B cell (primary cell): ENCODE results near the gene MBTPS1. TPM values are rescaled to one million over a fixed set of nuclear protein-coding genes. Genes with fewer than 3 reads are reported as not detected.

ENCODE experiments used
- ATAC-seq: fragments of 200-7000 bp; cut with Tn5 transposase; one replicate; pipeline ENCODE4 v1.10.0; 2021; ENCODE audit warnings: low read depth, mild to moderate bottlenecking, moderate number of reproducible peaks, moderate library complexity
- CTCF ChIA-PET: fragments of 350-600 bp; sonication (Branson Sonifier 250); formaldehyde crosslinking; loops from one replicate; lab custom pipeline; 2021; ENCODE audit warnings: antibody characterized with exemption, inconsistent platforms; lab: Charles Lee
- POLR2A ChIA-PET: fragments of 350-600 bp; sonication (Branson Sonifier 250); formaldehyde crosslinking; loops from one replicate; lab custom pipeline; 2021; ENCODE audit warnings: antibody characterized with exemption; lab: Charles Lee
- DNase-seq: peaks from one replicate; pipeline ENCODE4 v3.0.0; 2013
- H2AFZ ChIP-seq: 2 replicates; pipeline ENCODE4 v1.6.1; 2012; ENCODE audit warnings: mild to moderate bottlenecking, low read depth, low read length; ENCODE audit not compliant: insufficient read depth, poor library complexity, severe bottlenecking
- H3K27ac ChIP-seq, 2 donors: 1 replicate in 1 of 2; 2 replicates in 1 of 2; pipeline ENCODE4 v1.5.1; 2012 to 2013; ENCODE audit warnings: low read length in 2 of 2, mild to moderate bottlenecking in 2 of 2, moderate library complexity in 1 of 2
- H3K27me3 ChIP-seq, 4 experiments: fragments of 200-600 bp in 1 of 4; sonication (generic) in 1 of 4; replicated peaks in 1 of 4; 1 replicate in 2 of 4; 2 replicates in 2 of 4; pipeline versions ENCODE4 v1.6.1 to v1.7.0; 2013 to 2016; ENCODE audit warnings: low read length in 3 of 4, mild to moderate bottlenecking in 2 of 4, mixed read lengths in 1 of 4, moderate library complexity in 1 of 4; ENCODE audit not compliant: insufficient read depth in 4 of 4, control insufficient read depth in 3 of 4; ENCODE audit errors: control extremely low read depth in 1 of 4
- H3K36me3 ChIP-seq, 2 experiments: replicated peaks in 1 of 2; 1 replicate in 1 of 2; 2 replicates in 1 of 2; pipeline versions ENCODE4 v1.6.1 to v1.7.1; 2013; ENCODE audit warnings: low read length in 1 of 2; ENCODE audit not compliant: insufficient read depth in 2 of 2, control insufficient read depth in 1 of 2; ENCODE audit errors: control extremely low read depth in 1 of 2, extremely low read depth in 1 of 2
- H3K4me1 ChIP-seq, 2 donors: fragments of 200-600 bp in 1 of 2; sonication (generic) in 1 of 2; 1 replicate in 1 of 2; 2 replicates in 1 of 2; pipeline versions ENCODE4 v1.5.1 to v1.6.1; 2013 to 2017; ENCODE audit warnings: low read length in 2 of 2; ENCODE audit not compliant: control insufficient read depth in 2 of 2, insufficient read depth in 2 of 2
- H3K4me2 ChIP-seq: replicated peaks from 2 replicates; pipeline ENCODE3; 2012; ENCODE audit warnings: mild to moderate bottlenecking, low read depth, low read length; ENCODE audit not compliant: poor library complexity, severe bottlenecking
- H3K4me3 ChIP-seq, 5 experiments: fragments of 200-600 bp in 1 of 5; sonication (generic) in 1 of 5; 1 replicate in 3 of 5; 2 replicates in 2 of 5; pipeline versions ENCODE4 v1.5.1 to v1.7.0; 2011 to 2016; ENCODE audit warnings: low read length in 4 of 5, mild to moderate bottlenecking in 4 of 5, low read depth in 2 of 5, control low read depth in 1 of 5, moderate library complexity in 1 of 5; ENCODE audit not compliant: insufficient read depth in 1 of 5; ENCODE audit errors: control extremely low read depth in 1 of 5, extremely low read depth in 1 of 5
- H3K79me2 ChIP-seq: fragments of 200-600 bp; sonication (generic); one replicate; pipeline ENCODE4 v1.6.0; 2016; ENCODE audit warnings: low read length; ENCODE audit not compliant: control insufficient read depth, insufficient read depth
- H3K9ac ChIP-seq: fragments of 200-600 bp; sonication (generic); 2 replicates; pipeline ENCODE4 v1.6.1; 2017; ENCODE audit warnings: mild to moderate bottlenecking, low read length, moderate library complexity
- H3K9me3 ChIP-seq, 3 donors: one replicate each; pipeline versions ENCODE4 v1.6.1 to v1.7.1; 2013; ENCODE audit warnings: low read length in 2 of 3; ENCODE audit not compliant: control insufficient read depth in 2 of 3, insufficient read depth in 1 of 3; ENCODE audit errors: control extremely low read depth in 1 of 3
- H4K20me1 ChIP-seq: 2 replicates; pipeline ENCODE4 v1.6.0; 2012; ENCODE audit warnings: mild to moderate bottlenecking, low read length; ENCODE audit not compliant: insufficient read depth, control insufficient read depth, poor library complexity, severe bottlenecking
- H3K27ac Mint-ChIP-seq: one replicate; pipeline ENCODE4 v1.8.0; 2021; ENCODE audit warnings: mixed read lengths
- H3K27me3 Mint-ChIP-seq: one replicate; pipeline ENCODE4 v1.8.0; 2021; ENCODE audit warnings: mixed read lengths
- H3K4me1 Mint-ChIP-seq: one replicate; pipeline ENCODE4 v1.8.0; 2021; ENCODE audit warnings: mixed read lengths
- H3K4me3 Mint-ChIP-seq: one replicate; pipeline ENCODE4 v1.8.0; 2021; ENCODE audit warnings: mixed read lengths
- H3K9me3 Mint-ChIP-seq: one replicate; pipeline ENCODE4 v1.8.0; 2022; ENCODE audit warnings: mixed read lengths; ENCODE audit not compliant: insufficient read depth
- CTCF ChIP-seq: fragments of 200-600 bp; IDR thresholded peaks from one replicate; pipeline ENCODE4 v1.8.0; 2022; ENCODE audit warnings: antibody characterized with exemption, mild to moderate bottlenecking
- EZH2 ChIP-seq: IDR thresholded peaks from 2 replicates; pipeline ENCODE4 v1.6.1; 2012; ENCODE audit warnings: borderline replicate concordance, low read depth, mild to moderate bottlenecking, moderate library complexity, low read length; ENCODE audit not compliant: insufficient read depth, poor library complexity, severe bottlenecking
- WGBS: methylation state at CpG from one replicate; pipeline ENCODE4 v1.1.5; 2013; ENCODE audit warnings: missing lambda C conversion rate; ENCODE audit not compliant: insufficient coverage; 5-methylcytosine and 5-hydroxymethylcytosine counted together
- intact Hi-C: fragments of 100-400 bp; cut with micrococcal nuclease; formaldehyde crosslinking; loops from one replicate; pipeline ENCODE4 v1.10.0; 2022
- polyA plus RNA-seq: library from polyadenylated mRNA; depleted of rRNA; stranded (reverse); fragments of >200 nt; gene quantifications from 2 replicates; pipeline ENCODE4 v1.2.3, GENCODE V29; 2012
- total RNA-seq, 2 donors: library from RNA; stranded (reverse); fragments of 120-200 nt in 1 of 2; gene quantifications; 1 replicate in 1 of 2; 2 replicates in 1 of 2; pipeline versions ENCODE4 v1.2.3 to v1.2.4, GENCODE V29; 2013 to 2022

Gene MBTPS1
- total and polyA plus RNA-seq, 2 donors (not counting 1 experiment from before 2014, with no cell fraction given), result 85.9 to 120 TPM

DNA sequence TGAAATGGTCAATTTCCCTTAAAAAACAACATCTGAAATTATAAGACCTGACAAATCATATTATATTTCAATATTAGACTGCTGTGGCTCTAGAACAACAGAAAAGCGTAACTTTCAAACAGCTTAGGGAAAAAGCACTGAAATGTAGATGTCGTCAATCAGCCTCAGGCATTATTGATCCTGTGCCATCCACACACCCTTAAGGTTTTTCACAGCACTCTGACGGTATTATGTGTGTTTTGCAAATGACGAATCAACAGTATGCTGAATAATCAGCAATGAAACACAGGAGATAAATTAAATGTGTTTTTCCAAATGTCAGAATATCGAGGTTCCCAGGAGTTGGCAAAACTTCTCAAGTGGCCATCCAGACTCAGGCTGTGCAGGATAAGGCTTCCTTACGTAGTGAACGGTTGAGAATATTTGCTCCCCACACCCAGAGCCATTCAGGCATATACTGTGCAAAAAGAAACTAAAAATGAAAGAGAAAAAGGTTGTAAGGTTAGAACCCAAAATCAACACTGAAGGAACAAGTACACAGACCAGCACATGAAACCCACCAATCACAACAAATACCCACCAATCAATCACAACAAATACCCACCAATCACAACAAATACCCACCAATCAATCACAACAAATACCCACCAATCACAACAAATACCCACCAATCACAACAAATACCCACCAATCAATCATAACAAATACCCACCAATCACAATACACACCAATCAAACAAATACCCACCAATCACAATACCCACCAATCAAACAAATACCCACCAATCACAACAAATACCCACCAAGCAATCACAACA is 7.7 kb upstream of the MBTPS1 start:
- TF ChIP-seq CTCF (no peak), EZH2 (no peak)
- peaks cover 0 to 3% of the 10 kb centered on the region in 2 donors for H3K4me1 ChIP-seq
- ATAC-seq, result no peak
- no peaks in the 10 kb centered on the region for H4K20me1 ChIP-seq
- Mint-ChIP-seq H3K4me3 (no peak overlapping the region), H3K27me3 (no peaks in the 10 kb centered on the region), H3K4me1 (peaks cover 11% of the 10 kb centered on the region), H3K9me3 (no peaks in the 10 kb centered on the region), H3K27ac (no peak overlapping the region)
- H3K79me2 ChIP-seq, result peaks cover 4% of the 10 kb centered on the region
- H3K4me3 ChIP-seq, result no peak overlapping the region
- peaks cover under 1 to 8% of the 10 kb centered on the region in 2 experiments for H3K36me3 ChIP-seq
- no peaks in the 10 kb centered on the region for H3K27me3 ChIP-seq
- no peak overlapping the region for H2AFZ ChIP-seq
- no peak overlapping the region for H3K9ac ChIP-seq
- intact Hi-C loops, result no loop called here
- DNase-seq, result peak; percentile 23
- H3K9me3 ChIP-seq, result no peaks in the 10 kb centered on the region
- ChIA-PET POLR2A (no interaction called here), CTCF (no interaction called here)
- 100% methylated on average over 2 of the region's 7 CpGs for WGBS
- peak overlapping the region; percentile 5 for H3K4me2 ChIP-seq
- no peak overlapping the region for H3K27ac ChIP-seq

DNA sequence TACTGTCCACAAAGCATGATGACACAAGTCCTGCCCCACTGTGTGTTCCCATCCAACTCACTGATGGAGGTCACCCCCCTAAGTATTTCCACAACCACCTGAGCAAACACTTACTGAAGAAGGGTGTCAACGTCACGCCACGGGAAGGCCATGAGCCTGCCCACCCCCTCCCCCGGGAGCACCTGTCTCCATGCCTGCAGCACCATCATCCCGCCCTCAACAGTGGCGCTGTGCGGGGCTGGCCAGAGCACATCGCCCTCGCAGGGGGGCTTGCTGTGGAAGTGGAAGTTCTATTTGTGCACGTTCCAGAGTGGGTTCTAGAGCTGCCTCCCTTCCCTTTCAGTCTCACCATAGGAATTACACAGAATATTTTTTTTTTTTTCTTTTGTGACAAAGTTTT is 4.3 kb upstream of the MBTPS1 start:
- Histone ChIP-seq H3K79me2 (peaks cover 6% of the 10 kb centered on the region), H3K27ac (no peak overlapping the region), H3K9me3 (no peaks in the 10 kb centered on the region), H3K4me2 (no peak overlapping the region), H3K9ac (no peak overlapping the region), H4K20me1 (no peaks in the 10 kb centered on the region), H3K4me1 (peaks cover 6 to 13% of the 10 kb centered on the region in 2 donors), H3K36me3 (peaks cover 0 to 6% of the 10 kb centered on the region in 2 experiments), H2AFZ (no peak overlapping the region), H3K27me3 (no peaks in the 10 kb centered on the region), H3K4me3 (no peak overlapping the region)
- POLR2A ChIA-PET, result no interaction called here
- 95% methylated on average over 3 of the region's 10 CpGs for WGBS
- no peak for TF ChIP-seq EZH2
- TF ChIP-seq CTCF, result no peak
- Mint-ChIP-seq H3K9me3 (no peaks in the 10 kb centered on the region), H3K4me1 (peaks cover 19% of the 10 kb centered on the region), H3K4me3 (no peak overlapping the region), H3K27ac (no peak overlapping the region), H3K27me3 (no peaks in the 10 kb centered on the region)
- CTCF ChIA-PET, result no interaction called here
- no peak for ATAC-seq
- DNase-seq, result no peak
- intact Hi-C loops, result no loop called here
